HG03025 (cell line): ENCODE data around the gene PTPN23.
"Not testable (repeated sequence)": the region's sequence is repeated elsewhere in the genome, so short reads cannot be mapped to it uniquely, and the experiment has no call there.

Source experiments
- ATAC-seq: cut with Tn5 transposase; IDR thresholded peaks from one replicate; pipeline ENCODE4 v1.9.1; 2021; ENCODE audit warnings: mild to moderate bottlenecking, moderate library complexity; ENCODE audit not compliant: unreplicated experiment, low FRiP score

Gene PTPN23

DNA sequence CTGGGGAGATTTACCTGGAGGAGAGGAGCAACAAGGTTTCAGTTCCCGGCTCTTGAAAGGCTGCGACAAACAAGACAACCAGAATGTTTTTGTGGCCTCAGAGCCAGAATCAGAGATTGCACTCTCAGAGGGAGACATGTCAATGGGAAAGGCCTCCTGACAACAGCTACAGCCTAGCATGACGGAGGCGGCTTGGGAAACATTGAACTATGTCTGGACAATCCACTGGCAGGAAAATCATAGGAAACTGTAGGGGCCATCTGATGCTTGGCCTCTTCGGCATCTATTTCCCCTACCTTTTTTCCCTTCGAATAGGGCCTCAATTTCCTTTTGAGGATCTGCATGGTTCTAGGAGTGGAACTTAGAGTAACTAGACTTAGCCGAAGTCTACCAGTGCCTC lies 13.2 kb upstream of the PTPN23 start:
- no peak for ATAC-seq

DNA sequence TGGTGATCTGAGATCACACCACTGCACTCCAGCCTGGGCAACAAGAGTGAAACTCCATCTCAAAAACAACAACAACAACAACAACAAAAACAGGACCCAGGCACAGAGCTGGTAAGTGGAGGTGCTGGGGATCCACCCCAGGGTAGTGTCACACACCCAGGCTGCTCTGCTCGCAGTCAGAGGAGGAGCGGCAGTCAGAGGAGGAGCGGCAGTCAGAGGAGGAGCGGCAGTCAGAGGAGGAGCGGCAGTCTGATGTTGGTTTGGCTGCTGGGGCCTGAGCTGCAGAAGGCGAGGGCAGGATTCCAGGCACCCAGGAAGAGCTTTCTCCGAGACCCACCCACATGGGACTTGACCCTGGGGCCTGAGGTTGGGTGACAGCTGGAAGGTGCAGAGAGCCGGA lies 10.8 kb upstream of the PTPN23 start:
- not testable (repeated sequence) for ATAC-seq

DNA sequence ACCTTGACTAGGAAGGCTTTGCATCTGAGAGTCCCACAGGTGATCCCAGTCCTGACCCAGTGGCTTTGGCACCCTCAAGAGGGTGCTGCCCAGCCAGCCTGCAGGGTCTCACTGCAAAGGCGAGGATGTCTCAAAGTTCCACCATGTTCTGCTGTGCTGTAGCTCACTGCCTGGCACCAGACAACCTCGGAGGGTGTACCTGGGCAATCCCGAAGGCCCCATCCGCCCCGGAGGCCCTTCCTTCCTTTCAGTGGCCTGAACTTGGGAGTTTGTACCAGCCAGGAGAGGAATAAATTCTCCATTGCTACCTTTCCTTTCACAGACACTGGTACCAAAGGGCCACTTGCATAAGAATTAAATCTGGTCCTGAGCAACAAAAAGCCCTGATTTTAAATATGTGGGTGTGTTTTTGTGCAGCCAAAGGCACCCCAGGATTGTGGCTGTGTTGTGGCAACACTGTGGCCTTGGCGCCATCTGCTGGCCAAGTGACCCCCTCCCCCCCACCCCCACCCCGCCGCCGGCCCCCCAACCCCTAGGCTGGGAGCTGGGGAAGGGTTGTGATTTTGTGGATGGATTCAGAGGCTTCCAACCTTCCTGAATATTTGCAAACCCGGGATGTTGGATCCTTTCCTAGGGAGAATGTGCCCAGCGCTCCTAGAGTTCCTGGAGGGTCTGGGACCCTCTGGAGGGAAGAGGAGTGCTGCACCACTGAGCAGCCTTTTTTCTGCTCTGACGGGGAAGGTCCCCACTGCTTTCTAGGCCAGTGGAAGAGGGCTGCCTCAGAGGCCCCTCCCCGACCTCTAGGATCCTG lies 9.7 kb upstream of the PTPN23 start:
- no peak for ATAC-seq

DNA sequence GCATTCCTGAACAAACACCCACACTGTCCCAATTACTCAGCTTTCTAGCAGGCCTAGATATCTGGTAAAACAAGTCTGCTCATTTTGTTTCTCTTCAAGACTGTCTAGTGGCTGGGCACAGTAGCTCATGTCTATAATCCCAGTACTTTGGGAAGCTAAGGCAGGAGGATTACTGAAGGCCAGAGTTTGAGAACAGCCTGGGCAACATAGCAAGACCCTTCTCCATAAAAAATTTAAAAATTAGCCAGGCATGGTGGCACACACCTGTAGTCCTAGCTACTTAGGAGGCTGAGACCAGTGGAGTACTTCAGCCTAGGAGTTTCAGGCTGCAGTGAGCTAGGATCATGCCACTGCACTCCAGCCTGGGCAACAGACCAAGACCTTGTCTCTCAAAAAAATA lies 6.2 kb upstream of the PTPN23 start:
- no peak for ATAC-seq

DNA sequence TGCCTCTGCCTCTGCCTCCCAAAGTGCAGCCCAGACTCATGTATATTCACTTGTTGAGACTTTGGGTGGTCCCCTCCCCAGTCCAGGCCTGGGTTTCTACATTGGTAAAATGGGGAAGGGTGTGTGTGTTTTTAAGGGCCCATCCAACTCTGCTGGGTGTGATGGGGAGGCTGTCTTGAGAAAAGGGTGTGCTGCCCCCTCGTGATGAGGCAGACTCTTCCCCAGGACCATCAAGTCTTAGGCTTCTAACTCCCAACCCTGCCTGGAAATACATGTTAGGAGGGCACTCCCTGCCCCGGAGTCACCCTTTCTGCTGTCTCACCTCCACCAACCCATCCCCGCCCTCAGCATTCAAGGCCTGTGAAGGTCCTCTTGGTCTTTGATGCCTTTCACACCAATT lies 4.4 kb upstream of the PTPN23 start:
- ATAC-seq = no peak

DNA sequence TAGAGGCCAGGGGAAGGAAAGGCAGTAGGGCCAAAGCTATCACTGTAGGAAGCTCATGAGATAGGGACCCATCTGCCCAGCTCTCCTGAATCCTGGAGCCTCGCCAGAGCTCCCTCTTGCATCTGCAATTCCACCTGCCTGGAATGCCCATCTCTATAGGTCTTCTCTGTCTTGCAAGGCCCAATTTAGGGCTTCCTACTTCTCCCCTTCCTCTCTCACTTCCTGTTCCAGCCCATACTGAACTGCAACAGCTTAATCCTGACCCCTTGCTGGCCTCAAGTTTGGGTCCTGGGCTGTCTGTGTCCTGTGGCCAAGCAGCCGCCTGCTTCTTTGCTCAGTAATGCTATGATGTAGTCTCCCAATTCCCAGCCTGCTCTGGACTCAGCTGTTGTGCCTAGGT lies 3.6 kb upstream of the PTPN23 start:
- no peak for ATAC-seq

DNA sequence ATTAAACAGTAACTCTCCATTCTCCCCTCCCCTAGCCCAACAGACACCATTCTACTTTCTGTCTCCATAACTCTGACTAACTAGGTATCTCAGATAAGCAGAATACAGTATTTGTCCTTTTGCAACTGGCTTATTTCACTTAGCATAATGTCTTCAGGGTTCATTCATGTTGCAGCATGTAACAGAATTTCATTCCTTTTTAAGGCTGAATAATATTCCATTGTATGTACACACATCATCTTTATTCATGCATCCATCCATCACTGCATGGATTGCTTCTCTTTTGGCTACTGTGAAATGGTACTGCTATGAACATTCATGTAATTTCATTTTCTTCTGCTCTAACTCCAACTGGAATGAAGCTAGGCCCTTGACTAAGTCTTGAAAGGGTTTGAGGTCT lies 2.0 kb upstream of the PTPN23 start:
- ATAC-seq = no peak

DNA sequence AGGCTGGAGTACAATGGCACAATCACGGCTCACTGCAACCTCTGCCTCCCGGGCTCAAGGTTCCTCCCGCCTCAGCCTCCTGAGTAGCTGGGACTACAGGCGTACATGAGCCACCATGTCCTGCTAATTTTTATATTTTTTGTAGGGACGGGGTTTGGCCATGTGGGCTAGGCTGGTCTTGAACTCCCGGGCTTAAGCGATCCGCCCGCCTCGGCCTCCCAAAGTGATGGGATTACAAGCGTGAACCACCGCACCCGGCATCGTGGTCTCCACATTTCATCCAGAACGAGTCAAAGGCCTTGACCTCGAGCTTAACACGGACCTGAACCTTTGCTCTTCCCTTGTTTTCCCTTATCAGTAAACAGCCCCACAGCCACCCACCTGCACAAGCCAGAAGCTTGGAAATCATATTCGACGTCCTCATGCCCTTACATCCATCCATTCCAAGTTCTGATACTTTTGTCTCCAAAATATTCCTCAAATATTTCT lies 1.4 kb upstream of the PTPN23 start:
- no peak for ATAC-seq

DNA sequence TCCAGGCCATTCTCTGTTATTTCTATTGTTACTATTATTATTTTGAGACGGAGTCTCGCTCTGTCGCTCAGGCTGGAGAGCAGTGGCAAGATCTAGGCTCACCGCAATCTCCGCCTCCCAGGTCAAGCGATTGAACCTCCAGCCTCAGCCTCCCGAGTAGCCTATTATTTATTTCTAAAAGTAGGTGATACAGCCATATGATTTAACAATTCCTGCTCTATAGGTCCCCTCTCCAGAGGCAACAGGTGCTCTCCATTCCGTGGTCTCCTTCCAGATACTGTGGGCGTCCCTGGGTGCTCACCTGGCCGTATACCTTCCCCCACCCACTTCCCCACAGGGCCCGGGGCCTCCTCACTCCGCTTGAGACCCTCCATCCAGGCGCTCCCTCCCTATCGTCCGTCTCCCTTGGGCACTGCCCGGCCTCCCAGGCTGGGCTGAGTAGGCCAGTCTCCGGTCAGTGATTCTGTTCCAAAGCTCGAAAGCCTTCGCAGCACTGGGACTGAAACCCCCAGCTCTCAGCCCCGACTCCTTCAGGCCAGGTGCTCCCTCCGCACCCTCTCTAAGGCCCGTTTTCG lies 708 bp upstream of the PTPN23 start:
- peak; percentile 7 for ATAC-seq

DNA sequence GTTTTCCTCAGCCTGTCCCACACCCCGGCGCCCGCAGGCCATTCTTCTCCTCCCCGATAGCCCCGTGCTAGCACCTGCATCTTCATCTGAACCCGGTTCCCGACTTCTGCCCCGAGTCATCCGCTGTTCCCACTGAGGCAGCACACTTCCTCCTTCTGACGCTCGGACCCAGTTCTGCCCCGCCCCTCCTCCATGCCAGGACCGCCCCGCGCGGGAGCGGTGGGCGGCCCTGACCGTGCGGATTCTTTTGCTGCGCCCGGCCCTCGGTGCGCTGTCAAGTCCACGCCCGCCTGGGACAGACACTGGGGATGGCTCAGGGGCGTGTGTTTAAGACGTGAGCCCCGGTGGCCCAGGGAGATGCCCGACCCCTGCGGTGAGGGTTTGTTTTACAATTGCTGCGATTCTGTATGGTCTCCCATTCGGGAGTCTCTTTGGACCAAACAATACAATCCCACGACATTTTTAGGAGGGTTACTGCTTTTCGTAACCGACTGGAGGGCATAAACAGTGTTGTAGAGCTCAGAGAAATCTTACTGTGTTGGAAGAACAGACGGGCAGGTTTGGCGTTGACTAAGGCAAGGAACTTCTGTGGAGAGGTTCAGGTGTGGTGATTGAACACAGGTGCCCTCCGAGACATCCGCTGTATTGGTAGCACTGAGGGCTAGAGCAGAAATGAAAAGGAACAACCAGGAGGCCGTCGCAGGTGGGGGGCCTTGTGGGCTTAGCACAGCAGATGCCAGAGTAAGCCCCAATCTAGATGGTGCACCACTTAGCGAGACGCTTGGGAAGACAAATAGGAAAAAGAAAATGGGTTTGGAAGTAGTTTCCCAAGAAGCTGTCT lies 716 bp downstream of the PTPN23 start:
- peak; percentile 59 for ATAC-seq

DNA sequence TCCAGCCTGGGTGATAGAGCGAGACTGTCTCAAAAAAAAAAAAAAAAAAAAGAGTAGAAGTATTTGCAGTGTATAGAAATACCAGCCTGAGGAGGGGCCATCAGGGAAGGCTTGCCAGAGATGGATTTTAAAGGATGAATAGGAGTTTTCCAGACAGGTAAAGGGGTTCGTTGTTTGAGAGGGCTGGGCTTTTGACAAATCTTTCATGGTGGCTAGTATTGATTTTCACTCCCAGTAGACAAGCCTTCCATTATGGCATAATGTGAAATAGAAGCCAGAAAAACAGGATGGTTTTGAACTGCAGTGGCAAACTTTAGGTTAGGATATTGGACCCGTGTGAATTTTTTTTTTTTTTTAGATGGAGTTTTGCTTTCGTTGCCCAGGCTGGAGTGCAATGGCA lies 3.6 kb downstream of the PTPN23 start:
- ATAC-seq = no peak

DNA sequence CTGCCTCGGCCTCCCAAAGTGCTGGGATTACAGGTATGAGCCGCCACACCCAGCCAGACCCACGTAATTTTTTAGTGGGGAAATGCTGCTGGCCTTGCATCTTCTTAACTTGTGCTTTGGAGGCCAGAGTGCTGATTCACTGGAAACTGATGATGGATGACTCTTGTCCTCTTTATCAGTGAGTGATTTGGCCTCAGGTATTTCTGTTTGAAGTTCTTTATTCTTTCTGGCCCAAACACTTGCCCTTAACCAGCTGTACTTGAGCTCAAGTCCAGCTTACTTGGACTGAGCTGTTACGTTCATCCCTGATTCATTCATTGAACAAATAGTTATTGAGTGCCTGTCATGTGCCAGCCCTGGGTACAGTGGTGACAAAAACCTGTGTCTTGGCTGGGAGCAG lies 4.2 kb downstream of the PTPN23 start:
- no peak for ATAC-seq

DNA sequence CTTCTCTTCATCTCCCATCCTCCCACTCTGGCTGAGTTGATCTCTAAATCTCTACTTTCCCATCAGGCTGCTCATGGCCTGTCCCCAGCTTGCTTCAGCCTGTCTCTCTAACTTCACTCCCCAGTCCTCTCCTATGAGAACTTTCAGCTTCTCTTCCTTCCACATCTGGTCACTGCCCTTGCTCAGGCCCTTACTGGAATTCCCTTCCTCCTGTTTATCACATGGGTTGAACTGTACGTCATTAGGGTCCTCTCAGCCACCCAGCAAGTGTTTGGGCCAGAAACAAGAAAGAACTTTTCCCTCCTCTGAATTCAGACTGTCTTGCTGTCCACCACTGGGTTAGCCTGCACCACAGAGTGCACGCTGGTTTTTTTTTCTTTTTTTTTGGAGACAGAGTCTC lies 5.0 kb downstream of the PTPN23 start:
- ATAC-seq = no peak

DNA sequence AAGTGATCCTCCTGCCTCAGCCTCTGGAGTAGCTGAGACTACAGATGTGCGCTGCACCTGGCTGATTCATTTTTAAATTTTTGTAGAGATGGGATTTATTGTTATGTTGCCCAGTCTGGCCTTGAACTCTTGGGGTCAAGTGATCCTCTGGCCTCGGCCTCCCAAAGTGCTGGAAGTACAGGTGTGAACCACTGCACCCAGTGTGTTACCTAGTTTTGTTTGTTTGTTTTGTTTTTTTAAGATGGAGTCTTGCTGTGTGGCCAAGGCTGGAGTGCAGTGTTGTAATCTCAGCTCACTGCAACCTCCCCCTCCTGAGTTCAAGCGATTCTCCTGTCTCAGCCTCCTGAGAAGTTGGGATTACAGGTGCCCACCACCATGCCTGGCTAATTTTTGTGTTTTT lies 12.1 kb downstream of the PTPN23 start:
- ATAC-seq = no peak

DNA sequence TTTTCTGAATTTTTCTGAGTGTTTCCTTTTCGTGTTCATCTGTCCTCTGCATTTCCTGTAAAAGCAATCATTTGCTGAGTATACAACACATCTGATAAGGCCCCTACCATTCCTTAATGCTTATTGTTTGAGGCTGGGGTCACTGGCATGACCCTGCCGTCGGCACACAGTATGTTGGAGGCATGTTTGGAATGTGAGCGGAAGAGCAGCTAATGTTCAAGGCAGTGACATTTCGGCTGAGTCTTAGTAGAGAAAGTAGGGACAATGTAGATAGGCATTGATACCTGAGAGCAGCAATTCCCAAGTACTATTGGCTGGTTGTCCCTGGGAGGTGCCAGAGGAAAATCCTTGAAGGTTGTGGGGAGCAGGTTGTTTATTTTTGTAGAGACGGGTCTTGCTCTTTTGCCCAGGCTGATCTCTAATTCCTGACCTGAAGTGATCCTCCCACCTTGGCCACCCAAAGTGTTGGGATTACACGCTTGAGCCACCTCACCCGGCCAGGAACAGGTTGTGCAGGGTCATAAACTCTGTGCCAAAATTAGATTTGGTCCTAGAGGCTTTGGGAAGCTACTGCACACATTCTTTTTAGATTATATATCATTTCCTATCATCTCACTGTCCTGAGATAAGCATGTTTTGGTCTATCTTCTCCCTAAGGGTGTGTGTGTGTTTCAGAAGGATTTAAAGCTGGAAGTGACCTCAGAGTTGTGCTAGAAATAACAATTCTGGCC lies 13.5 kb downstream of the PTPN23 start:
- ATAC-seq = no peak

DNA sequence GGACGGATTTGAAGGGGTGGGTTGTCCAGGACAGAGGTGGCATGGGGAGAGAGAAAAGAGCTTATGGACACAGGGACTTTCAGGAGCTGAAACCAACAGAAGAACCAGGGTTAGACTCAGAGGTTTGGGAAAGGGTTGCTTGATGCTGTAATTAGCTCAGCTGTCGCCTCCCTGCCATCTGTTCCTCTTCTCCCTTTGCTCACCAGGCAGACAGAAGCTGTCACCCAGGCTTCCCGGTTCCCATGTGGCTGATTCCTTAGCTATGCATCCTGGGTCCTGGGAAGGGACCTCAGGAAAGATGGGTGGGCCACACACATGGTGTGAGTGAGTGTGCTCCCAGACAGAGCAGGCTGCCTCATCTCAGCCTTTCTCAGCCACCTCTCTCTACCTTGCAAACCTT lies 14.1 kb downstream of the PTPN23 start:
- no peak for ATAC-seq

DNA sequence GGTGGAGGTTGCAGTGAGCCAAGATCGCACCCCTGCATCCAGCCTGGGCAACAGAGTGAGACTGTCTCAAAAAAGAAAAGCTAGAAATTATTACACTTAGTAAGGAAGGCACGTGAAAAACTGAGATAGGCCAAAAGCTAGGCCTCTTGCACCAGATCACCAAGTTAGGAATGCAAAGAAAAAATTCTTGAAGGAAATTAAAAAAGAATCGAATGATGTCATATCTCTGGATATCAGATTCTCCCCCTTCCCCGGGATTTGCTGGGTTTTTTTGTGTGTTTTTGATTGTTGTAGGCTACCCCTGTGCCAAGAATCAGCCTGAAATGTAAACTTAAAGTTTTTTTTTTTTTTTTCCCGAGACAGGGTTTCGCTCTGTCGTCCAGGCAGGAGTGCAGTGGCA lies 17.4 kb downstream of the PTPN23 start:
- no peak for ATAC-seq

DNA sequence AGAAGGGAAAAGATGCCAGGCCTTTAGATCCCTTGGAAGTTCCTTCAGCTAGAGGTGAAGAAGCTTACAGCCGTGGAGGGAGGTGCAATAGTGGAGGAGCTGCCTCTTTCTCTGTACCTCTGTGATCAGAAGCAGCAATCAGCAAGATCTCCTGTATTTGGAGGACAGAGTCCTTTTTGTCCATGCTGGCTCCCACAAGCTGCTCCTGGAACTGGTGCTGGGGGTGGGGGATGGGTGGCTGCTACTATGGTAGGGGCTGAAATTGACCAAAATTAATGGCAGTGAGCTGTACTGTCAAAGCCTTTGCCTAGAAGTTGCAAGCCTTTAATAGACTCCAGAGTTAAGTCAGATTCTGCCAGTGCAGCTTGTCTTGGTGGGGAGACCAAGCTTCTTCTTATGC lies 18.2 kb downstream of the PTPN23 start:
- ATAC-seq = no peak

DNA sequence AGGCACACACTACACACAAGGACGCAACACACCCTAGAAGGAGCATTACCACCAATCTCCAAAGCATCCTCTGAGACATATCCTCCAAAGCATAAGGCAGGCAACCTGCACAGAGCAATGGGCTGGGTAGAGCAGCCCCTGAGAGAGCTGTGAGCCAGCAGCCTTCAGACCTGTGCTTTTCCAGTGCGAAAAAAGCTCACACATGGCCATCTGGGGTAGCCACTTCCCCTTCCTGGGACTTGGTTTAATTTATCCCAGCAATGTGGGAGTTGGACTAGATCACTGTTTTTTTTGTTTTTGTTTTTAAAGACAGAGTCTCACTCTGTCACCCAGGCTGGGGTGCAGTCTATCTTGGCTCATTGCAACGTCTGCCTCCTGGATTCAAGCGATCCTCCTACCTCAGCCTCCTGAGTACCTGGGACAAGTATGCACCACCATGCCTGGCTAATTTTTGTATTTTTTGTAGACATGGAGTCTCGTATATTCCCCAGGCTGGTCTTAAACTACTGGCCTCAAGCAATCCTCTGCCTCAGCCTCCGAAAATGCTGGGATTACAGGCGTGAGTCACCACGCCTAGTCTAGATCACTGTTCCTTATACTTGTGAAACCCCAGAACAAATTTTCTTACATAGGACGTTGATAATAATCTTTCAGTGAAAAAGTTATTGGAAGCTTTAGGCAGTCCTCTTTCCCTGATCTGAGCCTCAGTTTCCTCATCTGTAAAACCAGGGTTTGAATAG lies 18.9 kb downstream of the PTPN23 start:
- ATAC-seq = no peak

DNA sequence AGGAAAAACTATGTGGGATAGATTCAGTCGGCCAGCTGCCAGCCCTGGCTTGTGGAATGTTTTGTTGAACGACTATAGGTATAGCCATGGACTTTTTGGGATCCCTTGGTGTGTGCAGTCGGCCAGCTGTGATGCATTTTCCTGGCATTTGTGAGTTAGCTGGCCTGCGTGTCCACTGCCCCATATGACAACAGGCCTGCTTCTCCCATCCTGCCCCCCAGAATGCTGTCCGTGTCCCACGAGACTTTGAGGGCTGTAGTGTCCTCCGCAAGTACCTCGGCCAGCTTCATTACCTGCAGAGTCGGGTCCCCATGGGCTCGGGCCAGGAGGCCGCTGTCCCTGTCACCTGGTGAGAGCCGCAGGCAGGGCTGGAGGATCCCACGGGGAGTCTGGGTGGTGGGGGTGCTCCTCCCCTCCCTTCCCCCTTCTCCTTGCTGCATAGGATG lies 23.6 kb downstream of the PTPN23 start:
- no peak for ATAC-seq
